GM12878 (cell line): Measurements from ENCODE around the gene MTHFD1. TPM values are rescaled to one million over a fixed set of nuclear protein-coding genes. Genes with fewer than 3 reads are reported as not detected.

Experiments
- BCL11A ChIP-seq: IDR thresholded peaks from 2 replicates; pipeline ENCODE4 v1.6.1; 2011; ENCODE audit warnings: low read depth, low read length
- CBX3 ChIP-seq: fragments of 200-600 bp; sonication (generic); IDR thresholded peaks from 2 replicates; pipeline ENCODE4 v1.6.1; 2016; ENCODE audit warnings: low read depth, borderline replicate concordance
- CEBPB ChIP-seq, 2 experiments: fragments of 150-350 bp in 1 of 2; IDR thresholded peaks; 2 replicates each; pipeline ENCODE4 v1.6.1; 2012 to 2014; ENCODE audit warnings: low read depth in 2 of 2, low read length in 2 of 2, borderline replicate concordance in 1 of 2, inconsistent platforms in 1 of 2
- ELK1 ChIP-seq: IDR thresholded peaks from 2 replicates; pipeline ENCODE4 v1.6.1; 2012; ENCODE audit warnings: low read depth, low read length, improper control_type of control experiment
- GATAD2B ChIP-seq: fragments of 450-650 bp; conservative IDR thresholded peaks from 2 replicates; pipeline ENCODE4 v1.6.1; 2017; ENCODE audit warnings: low read depth, mild to moderate bottlenecking, moderate library complexity
- IRF5 ChIP-seq: fragments of 450-650 bp; IDR thresholded peaks from 2 replicates; pipeline ENCODE4 v1.6.1; 2017; ENCODE audit warnings: borderline replicate concordance
- KAT2A ChIP-seq: conservative IDR thresholded peaks from 2 replicates; pipeline ENCODE4 v1.6.1; 2011; ENCODE audit warnings: low read depth, low read length; ENCODE audit not compliant: control insufficient read depth
- NR2F1 ChIP-seq: fragments of 450-650 bp; conservative IDR thresholded peaks from 2 replicates; pipeline ENCODE4 v1.6.1; 2017; ENCODE audit warnings: mild to moderate bottlenecking
- NRF1 ChIP-seq: conservative IDR thresholded peaks from 2 replicates; pipeline ENCODE4 v1.6.1; 2011; ENCODE audit warnings: mild to moderate bottlenecking, low read depth, low read length, improper control_type of control experiment
- PAX8 ChIP-seq: fragments of 450-650 bp; IDR thresholded peaks from 2 replicates; pipeline ENCODE4 v1.6.1; 2017; ENCODE audit warnings: mild to moderate bottlenecking, moderate library complexity
- POU2F2 ChIP-seq: IDR thresholded peaks from 3 replicates; pipeline ENCODE4 v1.6.1; 2011; ENCODE audit warnings: low read depth, mild to moderate bottlenecking, low read length, borderline replicate concordance
- RAD21 ChIP-seq: IDR thresholded peaks from 2 replicates; pipeline ENCODE4 v1.6.1; 2011; ENCODE audit warnings: mild to moderate bottlenecking, low read depth, low read length, moderate library complexity; ENCODE audit not compliant: insufficient read depth
- SMAD1 ChIP-seq: fragments of 450-650 bp; IDR thresholded peaks from 2 replicates; pipeline ENCODE4 v1.6.1; 2018; ENCODE audit warnings: mild to moderate bottlenecking, low read depth; ENCODE audit not compliant: partially characterized antibody
- SREBF1 ChIP-seq: IDR thresholded peaks from 2 replicates; pipeline ENCODE4 v1.6.1; 2012; ENCODE audit warnings: mild to moderate bottlenecking, low read length
- SRF ChIP-seq, 2 experiments: IDR thresholded peaks; 2 replicates each; pipeline ENCODE4 v1.6.1; 2011; ENCODE audit warnings: low read depth in 2 of 2, low read length in 2 of 2, mild to moderate bottlenecking in 1 of 2, moderate library complexity in 1 of 2
- TARDBP ChIP-seq: IDR thresholded peaks from 2 replicates; pipeline ENCODE4 v1.6.1; 2016; ENCODE audit warnings: borderline replicate concordance
- ZNF274 ChIP-seq: IDR thresholded peaks from one replicate; pipeline ENCODE4 v1.8.0; 2011; ENCODE audit not compliant: insufficient read length, insufficient read depth
- ZZZ3 ChIP-seq: IDR thresholded peaks from 2 replicates; pipeline ENCODE4 v1.6.1; 2011; ENCODE audit warnings: low read depth; ENCODE audit not compliant: control insufficient read depth, insufficient read length
- polyA plus RNA-seq, 11 experiments: library from polyadenylated mRNA; depleted of rRNA in 4 of 11; unstranded in 6 of 11; stranded (reverse) in 5 of 11; fragments of >200 nt; fragmentation: Nextera tagmentation in 4 of 11; fragmentation: Illumina TruSeq in 1 of 11; extraction: Ambion mirVana in 4 of 11; extraction: Trizol in 1 of 11; gene quantifications; 1 replicate in 1 of 11; 2 replicates in 10 of 11; pipeline versions ENCODE4 v1.2.1 to v1.2.3, GENCODE V29; 2011 to 2016; ENCODE audit warnings: inconsistent platforms in 2 of 11, missing spikeins in 2 of 11, low read depth in 1 of 11
- total RNA-seq, 4 experiments: library from RNA; depleted of rRNA in 3 of 4; stranded (reverse); fragments of >200 nt in 3 of 4; fragmentation: Illumina TruSeq in 1 of 4; extraction: Trizol in 1 of 4; gene quantifications; 2 replicates each; pipeline versions ENCODE4 v1.2.1 to v1.2.3, GENCODE V29; 2013 to 2021
- TF ChIP-seq, protein P1 (sequence below): fragments of 450-650 bp; IDR thresholded peaks from 2 replicates; pipeline ENCODE4 v1.6.1; 2017; ENCODE audit warnings: mild to moderate bottlenecking
- TF ChIP-seq, protein P2 (sequence below): fragments of 450-650 bp; IDR thresholded peaks from 2 replicates; pipeline ENCODE4 v1.6.1; 2018; ENCODE audit warnings: mild to moderate bottlenecking, low read depth, moderate library complexity; ENCODE audit not compliant: partially characterized antibody
- TF ChIP-seq, protein P3 (sequence below): fragments of 450-650 bp; IDR thresholded peaks from 2 replicates; pipeline ENCODE4 v1.6.1; 2017; ENCODE audit warnings: low read depth, mild to moderate bottlenecking, moderate library complexity

MTHFD1 gene
- total and polyA plus RNA-seq, 10 of the 15 experiments (the other 5 are each of a cell fraction or from before 2014, with no cell fraction given) = 99.3 to 310 (median 173) TPM

GRCh38 chr14:64444984-64445845 is 57.1 kb downstream of the MTHFD1 start (continued):
- no peak for TF ChIP-seq IRF5
- TF ChIP-seq RAD21 = no peak
- TF ChIP-seq SMAD1 = no peak
- no peak for TF ChIP-seq PAX8
- TF ChIP-seq, protein P1, sequence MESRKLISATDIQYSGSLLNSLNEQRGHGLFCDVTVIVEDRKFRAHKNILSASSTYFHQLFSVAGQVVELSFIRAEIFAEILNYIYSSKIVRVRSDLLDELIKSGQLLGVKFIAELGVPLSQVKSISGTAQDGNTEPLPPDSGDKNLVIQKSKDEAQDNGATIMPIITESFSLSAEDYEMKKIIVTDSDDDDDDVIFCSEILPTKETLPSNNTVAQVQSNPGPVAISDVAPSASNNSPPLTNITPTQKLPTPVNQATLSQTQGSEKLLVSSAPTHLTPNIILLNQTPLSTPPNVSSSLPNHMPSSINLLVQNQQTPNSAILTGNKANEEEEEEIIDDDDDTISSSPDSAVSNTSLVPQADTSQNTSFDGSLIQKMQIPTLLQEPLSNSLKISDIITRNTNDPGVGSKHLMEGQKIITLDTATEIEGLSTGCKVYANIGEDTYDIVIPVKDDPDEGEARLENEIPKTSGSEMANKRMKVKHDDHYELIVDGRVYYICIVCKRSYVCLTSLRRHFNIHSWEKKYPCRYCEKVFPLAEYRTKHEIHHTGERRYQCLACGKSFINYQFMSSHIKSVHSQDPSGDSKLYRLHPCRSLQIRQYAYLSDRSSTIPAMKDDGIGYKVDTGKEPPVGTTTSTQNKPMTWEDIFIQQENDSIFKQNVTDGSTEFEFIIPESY = peak; percentile 90
- TF ChIP-seq TARDBP = no peak
- peak; percentile 91 for TF ChIP-seq ELK1
- TF ChIP-seq GATAD2B = no peak
- TF ChIP-seq KAT2A = no peak
- no peak for TF ChIP-seq CBX3
- no peak for TF ChIP-seq ZNF274
- TF ChIP-seq BCL11A = peak; percentile 84
- TF ChIP-seq SREBF1 = no peak
- peak; percentile 98 to 100 for TF ChIP-seq SRF (IDR thresholded peaks at IDR 0.05; ENCODE audit: low read depth in 2 of 2, low read length in 2 of 2)
- peak in 1 of 2 experiments; percentile 24; a peak in 1 of 4 replicates for TF ChIP-seq CEBPB (IDR thresholded peaks at IDR 0.05; ENCODE audit: borderline replicate concordance in 1 of 2, low read depth in 2 of 2, low read length in 2 of 2)
- TF ChIP-seq ZZZ3 = no peak
- peak; percentile 67 for TF ChIP-seq NR2F1
- TF ChIP-seq POU2F2 = no peak
- TF ChIP-seq, protein P2, sequence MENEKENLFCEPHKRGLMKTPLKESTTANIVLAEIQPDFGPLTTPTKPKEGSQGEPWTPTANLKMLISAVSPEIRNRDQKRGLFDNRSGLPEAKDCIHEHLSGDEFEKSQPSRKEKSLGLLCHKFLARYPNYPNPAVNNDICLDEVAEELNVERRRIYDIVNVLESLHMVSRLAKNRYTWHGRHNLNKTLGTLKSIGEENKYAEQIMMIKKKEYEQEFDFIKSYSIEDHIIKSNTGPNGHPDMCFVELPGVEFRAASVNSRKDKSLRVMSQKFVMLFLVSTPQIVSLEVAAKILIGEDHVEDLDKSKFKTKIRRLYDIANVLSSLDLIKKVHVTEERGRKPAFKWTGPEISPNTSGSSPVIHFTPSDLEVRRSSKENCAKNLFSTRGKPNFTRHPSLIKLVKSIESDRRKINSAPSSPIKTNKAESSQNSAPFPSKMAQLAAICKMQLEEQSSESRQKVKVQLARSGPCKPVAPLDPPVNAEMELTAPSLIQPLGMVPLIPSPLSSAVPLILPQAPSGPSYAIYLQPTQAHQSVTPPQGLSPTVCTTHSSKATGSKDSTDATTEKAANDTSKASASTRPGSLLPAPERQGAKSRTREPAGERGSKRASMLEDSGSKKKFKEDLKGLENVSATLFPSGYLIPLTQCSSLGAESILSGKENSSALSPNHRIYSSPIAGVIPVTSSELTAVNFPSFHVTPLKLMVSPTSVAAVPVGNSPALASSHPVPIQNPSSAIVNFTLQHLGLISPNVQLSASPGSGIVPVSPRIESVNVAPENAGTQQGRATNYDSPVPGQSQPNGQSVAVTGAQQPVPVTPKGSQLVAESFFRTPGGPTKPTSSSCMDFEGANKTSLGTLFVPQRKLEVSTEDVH = no peak
- TF ChIP-seq, protein P3, sequence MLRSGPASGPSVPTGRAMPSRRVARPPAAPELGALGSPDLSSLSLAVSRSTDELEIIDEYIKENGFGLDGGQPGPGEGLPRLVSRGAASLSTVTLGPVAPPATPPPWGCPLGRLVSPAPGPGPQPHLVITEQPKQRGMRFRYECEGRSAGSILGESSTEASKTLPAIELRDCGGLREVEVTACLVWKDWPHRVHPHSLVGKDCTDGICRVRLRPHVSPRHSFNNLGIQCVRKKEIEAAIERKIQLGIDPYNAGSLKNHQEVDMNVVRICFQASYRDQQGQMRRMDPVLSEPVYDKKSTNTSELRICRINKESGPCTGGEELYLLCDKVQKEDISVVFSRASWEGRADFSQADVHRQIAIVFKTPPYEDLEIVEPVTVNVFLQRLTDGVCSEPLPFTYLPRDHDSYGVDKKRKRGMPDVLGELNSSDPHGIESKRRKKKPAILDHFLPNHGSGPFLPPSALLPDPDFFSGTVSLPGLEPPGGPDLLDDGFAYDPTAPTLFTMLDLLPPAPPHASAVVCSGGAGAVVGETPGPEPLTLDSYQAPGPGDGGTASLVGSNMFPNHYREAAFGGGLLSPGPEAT = peak; percentile 72; the same call in 1 of the 2 replicates
- TF ChIP-seq NRF1 = no peak
